HEK293 (cell line): ENCODE results near the gene MAP1A.

Experiments
- CTCF ChIA-PET: fragments of 350-600 bp; formaldehyde crosslinking; extraction: SDS; loops from one replicate; lab custom pipeline; 2021; ENCODE audit warnings: antibody characterized with exemption; lab: Yijun Ruan, JAX
- POLR2A ChIA-PET: fragments of 300-600 bp; formaldehyde crosslinking; extraction: SDS; loops from one replicate; lab custom pipeline; 2020; ENCODE audit warnings: antibody characterized with exemption, inconsistent platforms; lab: Yijun Ruan, JAX
- H3K27ac ChIP-seq: fragments of 200-500 bp; sonication (Bioruptor generic); 2 replicates; pipeline ENCODE4 v1.5.1; 2014; ENCODE audit warnings: low read depth, low read length, control low read depth, inconsistent platforms; ENCODE audit errors: extremely low read depth
- H3K36me3 ChIP-seq, 2 experiments: fragments of 200-500 bp in 1 of 2; sonication (Bioruptor generic) in 1 of 2; 1 replicate in 1 of 2; 2 replicates in 1 of 2; pipeline ENCODE4 v1.5.1; 2014 to 2017; ENCODE audit warnings: inconsistent platforms in 2 of 2, low read length in 2 of 2; ENCODE audit not compliant: control insufficient read depth in 2 of 2, insufficient read depth in 1 of 2
- H3K4me1 ChIP-seq: fragments of 200-500 bp; sonication (Bioruptor generic); 2 replicates; pipeline ENCODE4 v1.5.1; 2014; ENCODE audit warnings: mild to moderate bottlenecking, low read length, inconsistent platforms; ENCODE audit not compliant: control insufficient read depth, insufficient read depth
- H3K4me3 ChIP-seq: 2 replicates; pipeline ENCODE4 v1.5.1; 2011; ENCODE audit warnings: low read depth, mild to moderate bottlenecking, control low read depth, low read length, moderate library complexity
- H3K9me3 ChIP-seq: fragments of 200-500 bp; sonication (Bioruptor generic); 2 replicates; pipeline ENCODE4 v1.5.1; 2014; ENCODE audit warnings: low read depth, low read length, inconsistent platforms; ENCODE audit not compliant: control insufficient read depth, insufficient read depth
- KLF1 ChIP-seq: fragments of 450-650 bp; formaldehyde crosslinking; IDR thresholded peaks from 2 replicates; pipeline ENCODE4 v1.5.1; 2016; ENCODE audit warnings: missing biosample characterization, missing genetic modification characterization
- PRDM10 ChIP-seq: fragments of 450-650 bp; formaldehyde crosslinking; IDR thresholded peaks from 2 replicates; pipeline ENCODE4 v1.5.1; 2016; ENCODE audit warnings: missing biosample characterization, missing genetic modification characterization
- PRDM6 ChIP-seq: fragments of 450-650 bp; formaldehyde crosslinking; IDR thresholded peaks from 2 replicates; pipeline ENCODE4 v1.5.1; 2017; ENCODE audit warnings: missing biosample characterization, missing genetic modification characterization
- SP2 ChIP-seq: fragments of 450-650 bp; formaldehyde crosslinking; IDR thresholded peaks from 2 replicates; pipeline ENCODE4 v1.5.1; 2016; ENCODE audit warnings: missing biosample characterization, missing genetic modification characterization
- ZNF114 ChIP-seq: fragments of 450-650 bp; formaldehyde crosslinking; IDR thresholded peaks from 2 replicates; pipeline ENCODE4 v1.5.0; 2017; ENCODE audit warnings: missing biosample characterization, missing genetic modification characterization
- ZNF121 ChIP-seq: fragments of 450-650 bp; formaldehyde crosslinking; IDR thresholded peaks from 2 replicates; pipeline ENCODE4 v1.5.1; 2016; ENCODE audit warnings: missing biosample characterization, missing genetic modification characterization
- ZNF133 ChIP-seq: fragments of 450-650 bp; formaldehyde crosslinking; IDR thresholded peaks from 2 replicates; pipeline ENCODE4 v1.5.1; 2016; ENCODE audit warnings: missing biosample characterization, missing genetic modification characterization
- ZNF311 ChIP-seq: fragments of 450-650 bp; formaldehyde crosslinking; IDR thresholded peaks from 2 replicates; pipeline ENCODE4 v1.5.1; 2017; ENCODE audit warnings: missing biosample characterization, missing genetic modification characterization, borderline replicate concordance
- ZNF529 ChIP-seq: fragments of 450-650 bp; formaldehyde crosslinking; IDR thresholded peaks from 2 replicates; pipeline ENCODE4 v1.5.1; 2017; ENCODE audit warnings: missing genetic modification characterization, missing biosample characterization; ENCODE audit not compliant: insufficient replicate concordance
- ZNF623 ChIP-seq: fragments of 450-650 bp; formaldehyde crosslinking; IDR thresholded peaks from 2 replicates; pipeline ENCODE4 v1.5.1; 2016; ENCODE audit warnings: missing biosample characterization, missing genetic modification characterization
- ZSCAN4 ChIP-seq: fragments of 450-650 bp; formaldehyde crosslinking; IDR thresholded peaks from 2 replicates; pipeline ENCODE4 v1.5.1; 2017; ENCODE audit warnings: missing biosample characterization, missing genetic modification characterization

Gene MAP1A

GRCh38 chr15:43483297-43484128 lies 33.9 kb upstream of the MAP1A start:
- ChIA-PET CTCF (interaction anchor here (1.1 kb wide), 1 partner anchor 30 kb away, joined by 4 read pairs; no protein-coding TSS in a partner anchor), POLR2A (no interaction called here)
- no peak overlapping the region for H3K27ac ChIP-seq
- peaks cover 19 to 51% of the 10 kb centered on the region in 2 experiments for H3K36me3 ChIP-seq
- no peaks in the 10 kb centered on the region for H3K4me1 ChIP-seq
- no peaks in the 10 kb centered on the region for H3K9me3 ChIP-seq
- TF ChIP-seq ZNF121 (tag by site-specific recombination) (no peak), ZNF114 (no peak), PRDM10 (tag by site-specific recombination) (no peak), ZNF311 (tag by site-specific recombination) (no peak), PRDM6 (tag by site-specific recombination) (peak; percentile 40), SP2 (tag by site-specific recombination) (no peak)
- no peak overlapping the region for H3K4me3 ChIP-seq

- Histone ChIP-seq H3K4me1 (no peaks in the 10 kb centered on the region), H3K4me3 (no peak overlapping the region), H3K36me3 (peaks cover 15 to 51% of the 10 kb centered on the region in 2 experiments; a peak in 2 of 3 replicates), H3K27ac (no peak overlapping the region), H3K9me3 (no peaks in the 10 kb centered on the region)
- CTCF ChIA-PET: interaction anchor here (1.1 kb wide), 1 partner anchor 29 kb away, joined by 4 read pairs; no protein-coding TSS in a partner anchor
- POLR2A ChIA-PET: no interaction called here
- TF ChIP-seq ZNF133 (tag by site-specific recombination): no peak
- TF ChIP-seq ZNF623: peak; percentile 57
- TF ChIP-seq, all 188 proteins: peak for 1
Observed at GRCh38 chr15:43484455-43484854, 33.0 kb upstream of the MAP1A start.

GRCh38 chr15:43487271-43487895 lies 30.0 kb upstream of the MAP1A start:
- Histone ChIP-seq H3K27ac (no peak overlapping the region), H3K36me3 (peaks cover 23 to 54% of the 10 kb centered on the region in 2 experiments), H3K4me3 (no peak overlapping the region), H3K9me3 (no peaks in the 10 kb centered on the region), H3K4me1 (no peaks in the 10 kb centered on the region)
- POLR2A ChIA-PET: no interaction called here
- TF ChIP-seq PRDM6 (tag by site-specific recombination) (peak; percentile 21; the same call in 1 of the 2 replicates), KLF1 (tag by site-specific recombination) (no peak), ZSCAN4 (tag by site-specific recombination) (no peak), ZNF529 (tag by site-specific recombination) (no peak)
- CTCF ChIA-PET: no interaction called here
